ENCODE data around the gene STARD3.
A peak's percentile ranks its signal among the peaks of the same experiment; 100 is the strongest.

The STARD3 gene

GRCh38 chr17:39665642-39666224 lies 28.8 kb downstream of the STARD3 start:
- no peak overlapping the region for H3K4me3 ChIP-seq (ENCODE audit: low read depth, low read length)
- no peak for TF ChIP-seq CTCF (IDR thresholded peaks at IDR 0.05; ENCODE audit: control insufficient read depth, extremely low read depth, insufficient read depth)
- no peak for DNase-seq (ENCODE audit: low read depth)

- TF ChIP-seq CTCF (IDR thresholded peaks at IDR 0.05; ENCODE audit: control insufficient read depth, extremely low read depth, insufficient read depth): no peak
- no peak overlapping the region for H3K4me3 ChIP-seq (ENCODE audit: low read depth, low read length)
- no peak for DNase-seq (ENCODE audit: low read depth)
Measured at GRCh38 chr17:39666231-39666600, 29.3 kb downstream of the STARD3 start.

GRCh38 chr17:39666601-39667261 lies 29.8 kb downstream of the STARD3 start:
- no peak for TF ChIP-seq CTCF (IDR thresholded peaks at IDR 0.05; ENCODE audit: control insufficient read depth, extremely low read depth, insufficient read depth)
- H3K4me3 ChIP-seq (ENCODE audit: low read depth, low read length): no peak overlapping the region

GRCh38 chr17:39667262-39667944 lies 30.5 kb downstream of the STARD3 start:
- no peak overlapping the region for H3K4me3 ChIP-seq (ENCODE audit: low read depth, low read length)
- no peak for TF ChIP-seq CTCF (IDR thresholded peaks at IDR 0.05; ENCODE audit: control insufficient read depth, extremely low read depth, insufficient read depth)
- DNase-seq (ENCODE audit: low read depth): no peak

More at GRCh38 chr17:39666601-39667261, 29.8 kb downstream of the STARD3 start:
- DNase-seq (ENCODE audit: low read depth): no peak

- TF ChIP-seq CTCF (IDR thresholded peaks at IDR 0.05; ENCODE audit: control insufficient read depth, extremely low read depth, insufficient read depth): peak; percentile 55
- H3K4me3 ChIP-seq (ENCODE audit: low read depth, low read length): no peak within 1 kb of the TSS
- no peak for DNase-seq (ENCODE audit: low read depth)
Measured at GRCh38 chr17:39667945-39668924, 31.3 kb downstream of the STARD3 start, which contains the start of gene PNMT. Gene PNMT (plus strand): TSS chr17:39668453. CDS start chr17:39668476, 23 bp downstream.

GRCh38 chr17:39669897-39670735 lies 33.2 kb downstream of the STARD3 start:
- no peak for TF ChIP-seq CTCF (IDR thresholded peaks at IDR 0.05; ENCODE audit: control insufficient read depth, extremely low read depth, insufficient read depth)
- H3K4me3 ChIP-seq (ENCODE audit: low read depth, low read length): no peak overlapping the region
- DNase-seq (ENCODE audit: low read depth): no peak
